MM.1S (cell line): ENCODE measurements around the gene LY6G6C.

Experiments used
- DNase-seq: peaks from one replicate; pipeline ENCODE4 v3.0.0-alpha.2; 2015
- H2AFZ ChIP-seq: fragments of 300-600 bp; sonication (generic); 2 replicates; pipeline ENCODE4 v1.6.0; 2016; ENCODE audit warnings: antibody characterized with exemption, low read length
- H3F3A ChIP-seq: fragments of 300-600 bp; sonication (generic); 2 replicates; pipeline ENCODE4 v1.6.1; 2016; ENCODE audit warnings: mild to moderate bottlenecking, antibody characterized with exemption, low read length, moderate library complexity, mixed read lengths; ENCODE audit not compliant: insufficient read depth
- H3K27ac ChIP-seq: fragments of 300-600 bp; sonication (generic); 2 replicates; pipeline ENCODE4 v1.5.1; 2016; ENCODE audit warnings: mild to moderate bottlenecking, low read length
- H3K27me3 ChIP-seq: fragments of 300-600 bp; sonication (generic); replicated peaks from 2 replicates; pipeline ENCODE4 v1.6.0; 2016; ENCODE audit warnings: low read length; ENCODE audit not compliant: insufficient read depth
- H3K36me3 ChIP-seq: fragments of 300-600 bp; sonication (generic); replicated peaks from 2 replicates; pipeline ENCODE4 v1.6.1; 2016; ENCODE audit warnings: mild to moderate bottlenecking, low read length, mixed read lengths; ENCODE audit not compliant: insufficient read depth
- H3K4me1 ChIP-seq: fragments of 300-600 bp; sonication (generic); 2 replicates; pipeline ENCODE4 v1.6.1; 2016; ENCODE audit warnings: low read length, mixed read lengths
- H3K4me2 ChIP-seq: fragments of 300-600 bp; sonication (generic); 2 replicates; pipeline ENCODE4 v1.6.0; 2016; ENCODE audit warnings: low read depth, low read length
- H3K4me3 ChIP-seq: fragments of 300-600 bp; sonication (generic); 2 replicates; pipeline ENCODE4 v1.5.1; 2016; ENCODE audit warnings: low read length, mixed read lengths
- H3K79me2 ChIP-seq: fragments of 300-600 bp; sonication (generic); 2 replicates; pipeline ENCODE4 v1.6.1; 2016; ENCODE audit warnings: mixed run types, low read length, mixed read lengths
- H3K9ac ChIP-seq: fragments of 300-600 bp; sonication (generic); 2 replicates; pipeline ENCODE4 v1.6.1; 2016; ENCODE audit warnings: low read length, mixed read lengths
- H3K9me2 ChIP-seq: fragments of 300-600 bp; sonication (generic); replicated peaks from 2 replicates; pipeline ENCODE4 v1.6.1; 2016; ENCODE audit warnings: mild to moderate bottlenecking, low read length, mixed read lengths; ENCODE audit not compliant: insufficient read depth
- H3K9me3 ChIP-seq: fragments of 300-600 bp; sonication (generic); replicated peaks from 2 replicates; pipeline ENCODE4 v1.6.1; 2016; ENCODE audit warnings: mild to moderate bottlenecking, low read length, mixed read lengths; ENCODE audit not compliant: insufficient read depth
- H4K20me1 ChIP-seq: fragments of 300-600 bp; sonication (generic); 2 replicates; pipeline ENCODE4 v1.6.1; 2016; ENCODE audit warnings: mild to moderate bottlenecking, low read length, moderate library complexity, mixed read lengths; ENCODE audit not compliant: insufficient read depth
- CTCF ChIP-seq: fragments of 300-600 bp; sonication (generic); IDR thresholded peaks from 2 replicates; pipeline ENCODE4 v1.5.1; 2016; ENCODE audit warnings: antibody characterized with exemption, low read length, mixed read lengths
- EZH2 ChIP-seq: fragments of 300-600 bp; sonication (generic); optimal IDR thresholded peaks from 2 replicates; pipeline ENCODE3; 2017; ENCODE audit warnings: low read depth, mild to moderate bottlenecking, antibody characterized with exemption, low read length, mixed read lengths
- EZH2phosphoT487 ChIP-seq: fragments of 300-600 bp; sonication (generic); IDR thresholded peaks from 2 replicates; pipeline ENCODE4 v1.6.1; 2018; ENCODE audit warnings: antibody characterized with exemption, low read length

LY6G6C gene

GRCh38 chr6:31765559-31765909, 44.0 kb upstream of the LY6G6C start:
- Histone ChIP-seq H3K79me2 (no peaks in the 10 kb centered on the region), H2AFZ (no peak overlapping the region), H4K20me1 (no peaks in the 10 kb centered on the region), H3K9ac (no peak overlapping the region), H3K4me2 (no peak overlapping the region), H3K27me3 (no peaks in the 10 kb centered on the region), H3K36me3 (no peaks in the 10 kb centered on the region), H3K27ac (no peak overlapping the region), H3K4me3 (no peak overlapping the region), H3K9me2 (no peaks in the 10 kb centered on the region), H3K9me3 (no peaks in the 10 kb centered on the region), H3F3A (no peaks in the 10 kb centered on the region; the same call in 1 of the 2 replicates), H3K4me1 (peaks cover 16% of the 10 kb centered on the region)
- DNase-seq, result no peak
- TF ChIP-seq CTCF (no peak), EZH2 (no peak), EZH2phosphoT487 (no peak)

GRCh38 chr6:31764198-31764597, 42.7 kb upstream of the LY6G6C start:
- H3K36me3 ChIP-seq, result no peaks in the 10 kb centered on the region
- no peak for DNase-seq
- H3K4me3 ChIP-seq, result no peak overlapping the region
- peaks cover 16% of the 10 kb centered on the region for H3K4me1 ChIP-seq
- H3K79me2 ChIP-seq, result no peaks in the 10 kb centered on the region
- TF ChIP-seq CTCF (no peak), EZH2 (no peak), EZH2phosphoT487 (no peak)
- H4K20me1 ChIP-seq, result no peaks in the 10 kb centered on the region
- no peaks in the 10 kb centered on the region for H3K9me2 ChIP-seq
- peak overlapping the region; percentile 2; the same call in 1 of the 2 replicates for H3K4me2 ChIP-seq
- H3K9ac ChIP-seq, result no peak overlapping the region; the same call in 1 of the 2 replicates
- no peaks in the 10 kb centered on the region; the same call in 1 of the 2 replicates for H3F3A ChIP-seq
- H3K9me3 ChIP-seq, result no peaks in the 10 kb centered on the region
- no peaks in the 10 kb centered on the region for H3K27me3 ChIP-seq
- no peak overlapping the region for H2AFZ ChIP-seq
- H3K27ac ChIP-seq, result peak overlapping the region; percentile 36; the same call in 1 of the 2 replicates

- Histone ChIP-seq H3K9ac (no peak overlapping the region), H3K36me3 (no peaks in the 10 kb centered on the region), H2AFZ (no peak overlapping the region), H3K9me2 (no peaks in the 10 kb centered on the region), H3K27ac (no peak overlapping the region), H3K79me2 (no peaks in the 10 kb centered on the region), H3K4me1 (peaks cover 16% of the 10 kb centered on the region), H3K4me2 (no peak overlapping the region), H3K4me3 (no peak overlapping the region), H3K9me3 (no peaks in the 10 kb centered on the region), H3K27me3 (no peaks in the 10 kb centered on the region), H4K20me1 (no peaks in the 10 kb centered on the region), H3F3A (no peaks in the 10 kb centered on the region; the same call in 1 of the 2 replicates)
- no peak for DNase-seq
- TF ChIP-seq EZH2 (no peak), CTCF (no peak), EZH2phosphoT487 (no peak)
Observed at GRCh38 chr6:31763619-31763940, 42.0 kb upstream of the LY6G6C start.
